H1 (cell line): ENCODE data around the gene MMP17. TPM values are rescaled to one million over a fixed set of nuclear protein-coding genes. Genes with fewer than 3 reads are reported as not detected.

Experiments
- CTCF ChIA-PET: fragments of 300-600 bp; sonication (Branson Sonifier 250); formaldehyde crosslinking; loops from one replicate; lab custom pipeline; 2021; ENCODE audit not compliant: partially characterized antibody; lab: Charles Lee
- POLR2A ChIA-PET: fragments of 300-600 bp; sonication (Branson Sonifier 250); formaldehyde crosslinking; loops from one replicate; lab custom pipeline; 2021; ENCODE audit warnings: inconsistent platforms; ENCODE audit not compliant: partially characterized antibody; lab: Charles Lee
- DNase-seq, 2 experiments: peaks; one replicate each; pipeline versions ENCODE4 v3.0.0 to v3.0.0-alpha.2; 2010 to 2022; ENCODE audit warnings: low spot score in 2 of 2, low read depth in 1 of 2, mixed read lengths in 1 of 2
- FAIRE-seq: peaks from 2 replicates; lab custom pipeline; 2011; peaks lifted over from hg19 to GRCh38; lab: Jason Lieb, UNC
- H2AFZ ChIP-seq: 2 replicates; pipeline ENCODE4 v1.8.1; 2012; ENCODE audit warnings: low read length, inconsistent platforms
- H2AK5ac ChIP-seq: 2 replicates; pipeline ENCODE4 v1.6.1; 2013; ENCODE audit warnings: low read depth, low read length
- H2BK120ac ChIP-seq: replicated peaks from 2 replicates; pipeline ENCODE3; 2013; ENCODE audit warnings: low read depth, low read length, inconsistent platforms
- H2BK12ac ChIP-seq: 2 replicates; pipeline ENCODE4 v1.6.1; 2013; ENCODE audit warnings: low read depth, low read length
- H2BK15ac ChIP-seq: 2 replicates; pipeline ENCODE4 v1.6.1; 2013; ENCODE audit warnings: low read length
- H2BK20ac ChIP-seq: 2 replicates; pipeline ENCODE4 v1.6.1; 2013; ENCODE audit warnings: low read length
- H2BK5ac ChIP-seq: 2 replicates; pipeline ENCODE4 v1.6.1; 2013; ENCODE audit warnings: low read depth, low read length
- H3K14ac ChIP-seq: 2 replicates; pipeline ENCODE4 v1.6.1; 2013; ENCODE audit warnings: inconsistent platforms; ENCODE audit not compliant: insufficient read length
- H3K18ac ChIP-seq: 2 replicates; pipeline ENCODE4 v1.6.1; 2013; ENCODE audit warnings: low read length; ENCODE audit errors: extremely low read depth
- H3K23ac ChIP-seq: 2 replicates; pipeline ENCODE4 v1.6.1; 2013; ENCODE audit warnings: inconsistent platforms; ENCODE audit not compliant: insufficient read length
- H3K23me2 ChIP-seq: 2 replicates; pipeline ENCODE4 v1.6.1; 2013; ENCODE audit warnings: low read depth, low read length
- H3K27ac ChIP-seq: 2 replicates; pipeline ENCODE4 v1.6.1; 2011; ENCODE audit warnings: low read depth, low read length, inconsistent platforms
- H3K27me3 ChIP-seq, 4 experiments: replicated peaks in 1 of 4; 1 replicate in 1 of 4; 2 replicates in 3 of 4; pipeline versions ENCODE4 v1.6.1 to v1.8.1; 2011 to 2013; ENCODE audit warnings: low read length in 3 of 4, mild to moderate bottlenecking in 3 of 4, inconsistent platforms in 2 of 4, mixed read lengths in 2 of 4, moderate library complexity in 1 of 4; ENCODE audit not compliant: control insufficient read depth in 3 of 4, insufficient read depth in 3 of 4; ENCODE audit errors: extremely low read depth in 1 of 4
- H3K36me3 ChIP-seq, 4 experiments: 2 replicates each; pipeline versions ENCODE4 v1.6.1 to v1.8.1; 2011 to 2013; ENCODE audit warnings: mild to moderate bottlenecking in 4 of 4, low read length in 3 of 4, moderate library complexity in 2 of 4, control low read depth in 1 of 4, inconsistent platforms in 1 of 4; ENCODE audit not compliant: insufficient read depth in 4 of 4, control insufficient read depth in 2 of 4
- H3K4ac ChIP-seq: replicated peaks from 2 replicates; pipeline ENCODE3; 2013; ENCODE audit warnings: low read length, low read depth, mixed read lengths, inconsistent platforms; ENCODE audit not compliant: insufficient read length
- H3K4me1 ChIP-seq, 4 experiments: replicated peaks in 1 of 4; 1 replicate in 1 of 4; 2 replicates in 3 of 4; pipeline versions ENCODE4 v1.6.1 to v1.8.1; 2011 to 2013; ENCODE audit warnings: low read length in 3 of 4, inconsistent platforms in 2 of 4, mixed read lengths in 1 of 4; ENCODE audit not compliant: insufficient read depth in 4 of 4, control insufficient read depth in 3 of 4
- H3K4me2 ChIP-seq, 2 experiments: 2 replicates each; pipeline versions ENCODE4 v1.6.1 to v1.8.1; 2011 to 2013; ENCODE audit warnings: low read depth in 2 of 2, low read length in 2 of 2, control low read depth in 1 of 2, inconsistent platforms in 1 of 2, mild to moderate bottlenecking in 1 of 2; ENCODE audit not compliant: insufficient read depth in 1 of 2
- H3K4me3 ChIP-seq, 4 experiments: fragments of 200-600, 300-600 bp in 1 of 4; sonication (generic), shearing (Covaris generic), sonication (Bioruptor Twin) in 1 of 4; 2 replicates each; pipeline versions ENCODE4 v1.5.1 to v1.8.1; 2011 to 2016; ENCODE audit warnings: low read length in 4 of 4, low read depth in 3 of 4, control low read depth in 2 of 4, inconsistent platforms in 2 of 4, mild to moderate bottlenecking in 2 of 4, mixed read lengths in 1 of 4, moderate library complexity in 1 of 4; ENCODE audit not compliant: insufficient read depth in 2 of 4; ENCODE audit errors: extremely low read depth in 1 of 4
- H3K56ac ChIP-seq: replicated peaks from 2 replicates; pipeline ENCODE3; 2013; ENCODE audit warnings: low read depth, mild to moderate bottlenecking, mixed read lengths, low read length, inconsistent platforms; ENCODE audit not compliant: insufficient read length
- H3K79me1 ChIP-seq: 2 replicates; pipeline ENCODE4 v1.6.1; 2013; ENCODE audit warnings: low read depth, low read length, control low read depth
- H3K79me2 ChIP-seq, 2 experiments: 2 replicates each; pipeline versions ENCODE4 v1.6.1 to v1.8.1; 2012 to 2013; ENCODE audit warnings: low read length in 2 of 2, mild to moderate bottlenecking in 2 of 2, inconsistent platforms in 1 of 2; ENCODE audit not compliant: insufficient read depth in 2 of 2, control insufficient read depth in 1 of 2
- H3K9ac ChIP-seq, 4 experiments: replicated peaks in 1 of 4; 1 replicate in 1 of 4; 2 replicates in 3 of 4; pipeline versions ENCODE4 v1.6.1 to v1.8.1; 2011 to 2013; ENCODE audit warnings: low read depth in 3 of 4, low read length in 3 of 4, control low read depth in 2 of 4, mild to moderate bottlenecking in 2 of 4, moderate library complexity in 2 of 4, inconsistent platforms in 1 of 4; ENCODE audit errors: extremely low read depth in 1 of 4
- H3K9me3 ChIP-seq, 2 experiments: 2 replicates each; pipeline versions ENCODE4 v1.6.1 to v1.8.1; 2012 to 2013; ENCODE audit warnings: mild to moderate bottlenecking in 2 of 2, moderate library complexity in 2 of 2, control low read depth in 1 of 2, inconsistent platforms in 1 of 2, low read depth in 1 of 2, low read length in 1 of 2, mixed read lengths in 1 of 2; ENCODE audit not compliant: insufficient read depth in 2 of 2
- H4K20me1 ChIP-seq, 2 experiments: replicated peaks in 1 of 2; 2 replicates each; pipeline versions ENCODE3 to v1.8.1; 2011 to 2013; ENCODE audit warnings: inconsistent platforms in 2 of 2, low read length in 2 of 2, mild to moderate bottlenecking in 1 of 2; ENCODE audit not compliant: insufficient read depth in 2 of 2, control insufficient read depth in 1 of 2
- H4K5ac ChIP-seq: 2 replicates; pipeline ENCODE4 v1.6.1; 2013; ENCODE audit warnings: low read length, low read depth, mixed read lengths, inconsistent platforms; ENCODE audit not compliant: insufficient read length
- H4K8ac ChIP-seq: 2 replicates; pipeline ENCODE4 v1.8.0; 2013; ENCODE audit warnings: mild to moderate bottlenecking, moderate library complexity, low read length, inconsistent platforms; ENCODE audit not compliant: insufficient read depth; ENCODE audit errors: extremely low read depth
- H4K91ac ChIP-seq: replicated peaks from 2 replicates; pipeline ENCODE3; 2013; ENCODE audit warnings: low read length, mixed read lengths, inconsistent platforms; ENCODE audit not compliant: insufficient read length
- HDAC2 ChIP-seq, 2 experiments: fragments of 300-600 bp in 1 of 2; sonication (generic) in 1 of 2; IDR thresholded peaks; 2 replicates each; pipeline ENCODE4 v1.6.1; 2011 to 2012; ENCODE audit warnings: low read depth in 2 of 2, low read length in 2 of 2, mild to moderate bottlenecking in 2 of 2, moderate library complexity in 2 of 2, borderline replicate concordance in 1 of 2, inconsistent platforms in 1 of 2
- RFX5 ChIP-seq: IDR thresholded peaks from 2 replicates; pipeline ENCODE4 v1.6.1; 2011; ENCODE audit warnings: low read depth, low read length, improper control_type of control experiment, borderline replicate concordance
- WGBS, 2 experiments: shearing (Covaris generic) in 1 of 2; methylation state at CpG; one replicate each; pipeline versions ENCODE4 v1.1.6 to v1.1.7; 2013 to 2015; ENCODE audit warnings: low lambda C conversion rate in 2 of 2, mixed read lengths in 2 of 2, inconsistent platforms in 1 of 2, low coverage in 1 of 2, missing lambda C conversion rate in 1 of 2; ENCODE audit not compliant: insufficient replicate concordance in 2 of 2, insufficient coverage in 1 of 2, insufficient read length in 1 of 2; ENCODE audit errors: extremely low coverage in 1 of 2, missing lambda C conversion rate in 1 of 2; 5-methylcytosine and 5-hydroxymethylcytosine counted together
- polyA plus RNA-seq, 7 experiments: library from polyadenylated mRNA; depleted of rRNA in 3 of 7; stranded (reverse) in 5 of 7; unstranded in 2 of 7; fragments of >200 nt in 5 of 7; fragments of 200-250 nt in 2 of 7; gene quantifications; 1 replicate in 5 of 7; 2 replicates in 1 of 7; 4 replicates in 1 of 7; pipeline versions ENCODE4 v1.2.1 to v1.2.3, GENCODE V29; 2011 to 2013; ENCODE audit warnings: missing spikeins in 2 of 7, mixed read lengths in 2 of 7
- total RNA-seq: library from RNA; stranded (reverse); fragmentation: NEBNext Ultra II Directional; extraction: Animal tissue kit (Norgen Biotek cat#: 25700); gene quantifications from 2 replicates; pipeline ENCODE4 v1.2.1, GENCODE V29; 2021

Gene MMP17
- total and polyA plus RNA-seq, 2 of the 8 experiments (the other 6 are each of a cell fraction or from before 2014, with no cell fraction given) = 41.3 to 53.8 TPM

DNA sequence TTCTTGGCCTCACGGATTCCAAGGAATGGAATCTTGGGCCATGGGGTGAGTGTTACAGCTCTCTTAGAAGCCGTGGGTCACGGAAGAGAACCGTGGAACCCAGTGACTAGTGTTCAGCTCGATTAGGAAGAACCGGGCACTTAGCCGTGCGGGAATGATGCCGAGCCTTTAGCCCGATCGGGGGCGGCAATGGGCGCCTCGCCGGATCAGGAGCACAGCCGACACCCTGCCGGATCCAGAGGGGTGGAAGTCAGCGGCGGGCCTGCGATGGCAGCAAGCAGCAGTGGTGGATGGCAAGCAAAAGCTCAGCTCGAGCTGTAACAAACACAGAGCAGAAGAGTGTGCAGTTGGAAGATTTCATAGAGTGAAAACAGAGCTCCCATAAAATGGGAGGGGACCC is 45.1 kb downstream of the MMP17 start:
- H2BK5ac ChIP-seq = no peak overlapping the region
- H4K20me1 ChIP-seq = no peaks in the 10 kb centered on the region
- H3K4me1 ChIP-seq = no peaks in the 10 kb centered on the region
- no peak overlapping the region for H3K56ac ChIP-seq
- no peaks in the 10 kb centered on the region; a peak in 1 of 7 replicates for H3K27me3 ChIP-seq
- H3K36me3 ChIP-seq = no peaks in the 10 kb centered on the region
- ChIA-PET POLR2A (interaction anchor here (0.8 to 1.9 kb wide), 3 partner anchors 9 to 13 kb away, joined by 3 to 5 read pairs (median 3); no protein-coding TSS in a partner anchor), CTCF (interaction anchor here (0.6 to 1.5 kb wide), 2 partner anchors 54 to 421 kb away, joined by 3 read pairs; no protein-coding TSS in a partner anchor)
- no peak overlapping the region for H3K4ac ChIP-seq
- H3K4me3 ChIP-seq = no peak overlapping the region
- 90% methylated on average over 13 of the region's 21 CpGs; no CpG with 5 or more reads in 1 of the 2 experiments for WGBS, 2 experiments
- no peaks in the 10 kb centered on the region for H3K79me1 ChIP-seq
- H3K23ac ChIP-seq = no peak overlapping the region
- H3K9me3 ChIP-seq = peaks cover 0 to 3% of the 10 kb centered on the region in 2 experiments; a peak in 1 of 4 replicates
- no peak overlapping the region for H4K5ac ChIP-seq
- no peak overlapping the region for H4K91ac ChIP-seq
- H2BK20ac ChIP-seq = no peak overlapping the region
- no peaks in the 10 kb centered on the region for H3K23me2 ChIP-seq
- H3K9ac ChIP-seq = no peak overlapping the region
- H3K14ac ChIP-seq = no peak overlapping the region
- no peak overlapping the region for H2BK15ac ChIP-seq
- no peak for DNase-seq
- H3K4me2 ChIP-seq = no peak overlapping the region
- H2AK5ac ChIP-seq = no peak overlapping the region
- no peak for TF ChIP-seq HDAC2 (IDR thresholded peaks at IDR 0.05; ENCODE audit: borderline replicate concordance in 1 of 2, low read depth in 2 of 2, low read length in 2 of 2)
- no peak for TF ChIP-seq RFX5
- H2BK120ac ChIP-seq = no peak overlapping the region
- no peak overlapping the region for H2AFZ ChIP-seq
- no peak overlapping the region for H2BK12ac ChIP-seq
- H4K8ac ChIP-seq = no peak overlapping the region
- no peak overlapping the region for H3K18ac ChIP-seq
- H3K79me2 ChIP-seq = no peaks in the 10 kb centered on the region
- FAIRE-seq = no peak
- no peak overlapping the region for H3K27ac ChIP-seq
